Measurements from ENCODE around the gene SSH3.

Gene SSH3

GRCh38 chr11:67355794-67356386 is 52.6 kb downstream of the SSH3 start:
- Histone ChIP-seq H3K4me3 (replicated peaks; ENCODE audit: low read depth, low read length) (no peak overlapping the region), H3K27me3 (replicated peaks; ENCODE audit: control insufficient read depth, insufficient read depth, low read length) (no peaks in the 10 kb centered on the region), H3K36me3 (ENCODE audit: control insufficient read depth, insufficient read depth, low read length) (peaks cover 2% of the 10 kb centered on the region; the same call in 1 of the 2 replicates)
- no peak for DNase-seq (ENCODE audit: extremely low read depth, insufficient read length)
- TF ChIP-seq CTCF (IDR thresholded peaks at IDR 0.05; ENCODE audit: insufficient read depth, low read length, poor library complexity, severe bottlenecking): no peak

GRCh38 chr11:67356387-67356863 is 53.1 kb downstream of the SSH3 start:
- no peaks in the 10 kb centered on the region for H3K27me3 ChIP-seq (replicated peaks; ENCODE audit: control insufficient read depth, insufficient read depth, low read length)
- peak overlapping the region; percentile 10 for H3K4me3 ChIP-seq (replicated peaks; ENCODE audit: low read depth, low read length)
- peaks cover 2% of the 10 kb centered on the region; the same call in 1 of the 2 replicates for H3K36me3 ChIP-seq (ENCODE audit: control insufficient read depth, insufficient read depth, low read length)
- no peak for TF ChIP-seq CTCF (IDR thresholded peaks at IDR 0.05; ENCODE audit: insufficient read depth, low read length, poor library complexity, severe bottlenecking)
- DNase-seq (ENCODE audit: extremely low read depth, insufficient read length): no peak

- no peaks in the 10 kb centered on the region for H3K27me3 ChIP-seq (replicated peaks; ENCODE audit: control insufficient read depth, insufficient read depth, low read length)
- peak overlapping the region; percentile 10; the same call in 1 of the 2 replicates for H3K4me3 ChIP-seq (replicated peaks; ENCODE audit: low read depth, low read length)
- DNase-seq (ENCODE audit: extremely low read depth, insufficient read length): peak; percentile 58
- H3K36me3 ChIP-seq (ENCODE audit: control insufficient read depth, insufficient read depth, low read length): no peaks in the 10 kb centered on the region
- TF ChIP-seq CTCF (IDR thresholded peaks at IDR 0.05; ENCODE audit: insufficient read depth, low read length, poor library complexity, severe bottlenecking): peak; percentile 93
Measured at GRCh38 chr11:67356864-67357561, 53.7 kb downstream of the SSH3 start.

- no peak overlapping the region for H3K4me3 ChIP-seq (replicated peaks; ENCODE audit: low read depth, low read length)
- no peak for TF ChIP-seq CTCF (IDR thresholded peaks at IDR 0.05; ENCODE audit: insufficient read depth, low read length, poor library complexity, severe bottlenecking)
- no peaks in the 10 kb centered on the region for H3K27me3 ChIP-seq (replicated peaks; ENCODE audit: control insufficient read depth, insufficient read depth, low read length)
- no peak for DNase-seq (ENCODE audit: extremely low read depth, insufficient read length)
- no peaks in the 10 kb centered on the region for H3K36me3 ChIP-seq (ENCODE audit: control insufficient read depth, insufficient read depth, low read length)
Measured at GRCh38 chr11:67357831-67358670, 54.7 kb downstream of the SSH3 start.
